Stimulated activated CD8-positive, alpha-beta memory T cell treated with anti-CD3 and anti-CD28 coated beads, Interleukin-15, amount 100 ng/mL, for 1 hour (primary cell): Measurements from ENCODE around the gene NAMPT.
"Not testable (repeated sequence)": the region's sequence is repeated elsewhere in the genome, so short reads cannot be mapped to it uniquely, and the experiment has no call there.

Experiments
- DNase-seq: peaks from one replicate; pipeline ENCODE4 v3.0.0-alpha.2; 2020; ENCODE audit warnings: low read depth

NAMPT gene

GRCh38 chr7:106304568-106304967, 19.8 kb upstream of the NAMPT start:
- no peak for DNase-seq

- not testable (repeated sequence) for DNase-seq
Observed at GRCh38 chr7:106298631-106299030, 13.8 kb upstream of the NAMPT start.

GRCh38 chr7:106298155-106298554, 13.4 kb upstream of the NAMPT start:
- not testable (repeated sequence) for DNase-seq

GRCh38 chr7:106294334-106294733, 9.6 kb upstream of the NAMPT start:
- no peak for DNase-seq

- DNase-seq, result no peak
Observed at GRCh38 chr7:106291247-106291646, 6.5 kb upstream of the NAMPT start.

GRCh38 chr7:106290319-106290718, 5.5 kb upstream of the NAMPT start:
- no peak for DNase-seq

- no peak for DNase-seq
Observed at GRCh38 chr7:106289848-106290247, 5.1 kb upstream of the NAMPT start.

GRCh38 chr7:106288263-106288662, 3.5 kb upstream of the NAMPT start:
- no peak for DNase-seq

- DNase-seq, result no peak
Observed at GRCh38 chr7:106287786-106288185, 3.0 kb upstream of the NAMPT start.

- DNase-seq, result no peak
Observed at GRCh38 chr7:106285855-106286492, 1.2 kb upstream of the NAMPT start.

GRCh38 chr7:106285051-106285854, 470 bp upstream of the NAMPT start:
- DNase-seq, result peak; percentile 97

- DNase-seq, result peak; percentile 17
Observed at GRCh38 chr7:106283831-106284713, 711 bp downstream of the NAMPT start.

- no peak for DNase-seq
Observed at GRCh38 chr7:106283501-106283830, 1.3 kb downstream of the NAMPT start.

- no peak for DNase-seq
Observed at GRCh38 chr7:106282852-106283251, 1.9 kb downstream of the NAMPT start.

GRCh38 chr7:106282390-106282789, 2.4 kb downstream of the NAMPT start:
- DNase-seq, result no peak

GRCh38 chr7:106281585-106282318, 3.0 kb downstream of the NAMPT start:
- DNase-seq, result no peak

GRCh38 chr7:106281127-106281526, 3.7 kb downstream of the NAMPT start:
- no peak for DNase-seq

- no peak for DNase-seq
Observed at GRCh38 chr7:106279425-106280197, 5.2 kb downstream of the NAMPT start.

GRCh38 chr7:106278695-106279094, 6.1 kb downstream of the NAMPT start:
- DNase-seq, result no peak

- no peak for DNase-seq
Observed at GRCh38 chr7:106277976-106278375, 6.8 kb downstream of the NAMPT start.

GRCh38 chr7:106276513-106276912, 8.3 kb downstream of the NAMPT start:
- no peak for DNase-seq
